Measurements from ENCODE around the gene IGF2BP3. TPM values are rescaled to one million over a fixed set of nuclear protein-coding genes. Genes with fewer than 3 reads are reported as not detected.

The IGF2BP3 gene
- total RNA-seq, 1 donor from 2014 or later, result not detected

GRCh38 chr7:23356168-23356567, 114.1 kb downstream of the IGF2BP3 start:
- no peak for ATAC-seq
- no peak for DNase-seq (ENCODE audit: missing footprints)
- intact Hi-C loops (cut with DNase I), result no loop called here

GRCh38 chr7:23353172-23353571, 117.1 kb downstream of the IGF2BP3 start:
- no peak for DNase-seq (ENCODE audit: missing footprints)
- intact Hi-C loops (cut with DNase I), result no loop called here
- ATAC-seq, result no peak

- no peak for DNase-seq (ENCODE audit: missing footprints)
- intact Hi-C loops (cut with DNase I), result no loop called here
- no peak for ATAC-seq
Observed at GRCh38 chr7:23350466-23350865, 119.8 kb downstream of the IGF2BP3 start.

GRCh38 chr7:23349484-23350157, 120.7 kb downstream of the IGF2BP3 start:
- intact Hi-C loops (cut with DNase I), result no loop called here
- no peak for ATAC-seq
- DNase-seq (ENCODE audit: missing footprints), result no peak

- DNase-seq (ENCODE audit: missing footprints) (no peak), ATAC-seq (no peak)
- intact Hi-C loops (cut with DNase I), result no loop called here
Observed at GRCh38 chr7:23347682-23348180, 122.6 kb downstream of the IGF2BP3 start.

- intact Hi-C loops (cut with DNase I), result no loop called here
- DNase-seq (ENCODE audit: missing footprints), result no peak
- ATAC-seq, result no peak
Observed at GRCh38 chr7:23347033-23347681, 123.1 kb downstream of the IGF2BP3 start.

- intact Hi-C loops (cut with DNase I), result no loop called here
- no peak for DNase-seq (ENCODE audit: missing footprints)
Observed at GRCh38 chr7:23346316-23346715, 124.0 kb downstream of the IGF2BP3 start.

GRCh38 chr7:23345601-23346000, 124.7 kb downstream of the IGF2BP3 start:
- intact Hi-C loops (cut with DNase I), result no loop called here
- DNase-seq (ENCODE audit: missing footprints), result no peak
- no peak for ATAC-seq

More at GRCh38 chr7:23346316-23346715, 124.0 kb downstream of the IGF2BP3 start:
- no peak for ATAC-seq

GRCh38 chr7:23343806-23344475, 126.3 kb downstream of the IGF2BP3 start:
- intact Hi-C loops (cut with DNase I), result no loop called here
- DNase-seq (ENCODE audit: missing footprints), result no peak
- ATAC-seq, result no peak

- no peak for ATAC-seq
- intact Hi-C loops (cut with DNase I), result no loop called here
Observed at GRCh38 chr7:23343102-23343501, 127.2 kb downstream of the IGF2BP3 start.

GRCh38 chr7:23341846-23342598, 128.3 kb downstream of the IGF2BP3 start:
- DNase-seq (ENCODE audit: missing footprints), result no peak
- intact Hi-C loops (cut with DNase I), result no loop called here
- ATAC-seq, result no peak

More at GRCh38 chr7:23343102-23343501, 127.2 kb downstream of the IGF2BP3 start:
- DNase-seq (ENCODE audit: missing footprints), result no peak

- ATAC-seq, result no peak
- DNase-seq (ENCODE audit: missing footprints), result no peak
- intact Hi-C loops (cut with DNase I), result no loop called here
Observed at GRCh38 chr7:23338863-23339262, 131.4 kb downstream of the IGF2BP3 start.

- ATAC-seq, result no peak
- intact Hi-C loops (cut with DNase I), result no loop called here
- DNase-seq (ENCODE audit: missing footprints), result no peak
Observed at GRCh38 chr7:23338439-23338838, 131.9 kb downstream of the IGF2BP3 start.

- no peak for ATAC-seq
- intact Hi-C loops (cut with DNase I), result no loop called here
- no peak for DNase-seq (ENCODE audit: missing footprints)
Observed at GRCh38 chr7:23337374-23337773, 132.9 kb downstream of the IGF2BP3 start.

- intact Hi-C loops (cut with DNase I), result no loop called here
- DNase-seq (ENCODE audit: missing footprints) (no peak), ATAC-seq (no peak)
Observed at GRCh38 chr7:23336799-23337283, 133.4 kb downstream of the IGF2BP3 start.

GRCh38 chr7:23336086-23336485, 134.2 kb downstream of the IGF2BP3 start:
- DNase-seq (ENCODE audit: missing footprints) (no peak), ATAC-seq (no peak)
- intact Hi-C loops (cut with DNase I), result no loop called here

GRCh38 chr7:23335621-23336020, 134.7 kb downstream of the IGF2BP3 start:
- intact Hi-C loops (cut with DNase I), result no loop called here
- no peak for DNase-seq (ENCODE audit: missing footprints)
- ATAC-seq, result no peak

- ATAC-seq, result no peak
- DNase-seq (ENCODE audit: missing footprints), result no peak
- intact Hi-C loops (cut with DNase I), result no loop called here
Observed at GRCh38 chr7:23335136-23335535, 135.2 kb downstream of the IGF2BP3 start.

GRCh38 chr7:23334482-23335056, 135.7 kb downstream of the IGF2BP3 start:
- intact Hi-C loops (cut with DNase I), result no loop called here
- ATAC-seq (peak; percentile 42), DNase-seq (ENCODE audit: missing footprints) (no peak)

Measured in Right ventricle myocardium inferior (tissue), 1 donor.